Adipocyte (in vitro differentiated cells): Measurements from ENCODE around the gene ASPHD2.

Experiments
- DNase-seq: peaks from one replicate; pipeline ENCODE4 v3.0.0-alpha.2; 2015; ENCODE audit warnings: low read depth
- H3K27me3 ChIP-seq: replicated peaks from 2 replicates; pipeline ENCODE4 v1.7.0; 2013; ENCODE audit warnings: mild to moderate bottlenecking, low read length, moderate library complexity; ENCODE audit not compliant: control insufficient read depth, insufficient read depth
- H3K36me3 ChIP-seq: 2 replicates; pipeline ENCODE4 v1.7.0; 2013; ENCODE audit warnings: low read length, mild to moderate bottlenecking, moderate library complexity; ENCODE audit not compliant: control insufficient read depth, insufficient read depth, severe bottlenecking
- H3K4me1 ChIP-seq: 2 replicates; pipeline ENCODE4 v1.7.0; 2013; ENCODE audit warnings: mild to moderate bottlenecking, low read length, moderate library complexity; ENCODE audit not compliant: control insufficient read depth, insufficient read depth
- H3K4me3 ChIP-seq: 2 replicates; pipeline ENCODE4 v1.7.0; 2013; ENCODE audit warnings: mild to moderate bottlenecking, low read length, moderate library complexity
- H3K9ac ChIP-seq: 2 replicates; pipeline ENCODE4 v1.7.0; 2013; ENCODE audit warnings: mild to moderate bottlenecking, low read length, moderate library complexity
- H3K9me3 ChIP-seq: 2 replicates; pipeline ENCODE4 v1.7.0; 2013; ENCODE audit warnings: mild to moderate bottlenecking, low read length, moderate library complexity; ENCODE audit not compliant: control insufficient read depth

Gene ASPHD2

GRCh38 chr22:26487996-26488395, 58.9 kb downstream of the ASPHD2 start:
- H3K9ac ChIP-seq = no peak overlapping the region
- H3K27me3 ChIP-seq = no peaks in the 10 kb centered on the region
- H3K4me1 ChIP-seq = peaks cover 17% of the 10 kb centered on the region
- no peak overlapping the region for H3K4me3 ChIP-seq
- H3K9me3 ChIP-seq = no peaks in the 10 kb centered on the region
- peaks cover 53% of the 10 kb centered on the region for H3K36me3 ChIP-seq
- no peak for DNase-seq

GRCh38 chr22:26489447-26490036, 60.5 kb downstream of the ASPHD2 start:
- no peaks in the 10 kb centered on the region for H3K27me3 ChIP-seq
- H3K9me3 ChIP-seq = no peaks in the 10 kb centered on the region
- H3K4me3 ChIP-seq = no peak overlapping the region
- no peak for DNase-seq
- H3K9ac ChIP-seq = no peak overlapping the region
- peaks cover 11% of the 10 kb centered on the region for H3K4me1 ChIP-seq
- peaks cover 67% of the 10 kb centered on the region for H3K36me3 ChIP-seq

GRCh38 chr22:26492220-26492619, 63.2 kb downstream of the ASPHD2 start:
- no peak overlapping the region for H3K4me3 ChIP-seq
- H3K27me3 ChIP-seq = no peaks in the 10 kb centered on the region
- no peak for DNase-seq
- no peaks in the 10 kb centered on the region for H3K4me1 ChIP-seq
- H3K9ac ChIP-seq = no peak overlapping the region
- peaks cover 89% of the 10 kb centered on the region for H3K36me3 ChIP-seq
- no peaks in the 10 kb centered on the region for H3K9me3 ChIP-seq

DNA sequence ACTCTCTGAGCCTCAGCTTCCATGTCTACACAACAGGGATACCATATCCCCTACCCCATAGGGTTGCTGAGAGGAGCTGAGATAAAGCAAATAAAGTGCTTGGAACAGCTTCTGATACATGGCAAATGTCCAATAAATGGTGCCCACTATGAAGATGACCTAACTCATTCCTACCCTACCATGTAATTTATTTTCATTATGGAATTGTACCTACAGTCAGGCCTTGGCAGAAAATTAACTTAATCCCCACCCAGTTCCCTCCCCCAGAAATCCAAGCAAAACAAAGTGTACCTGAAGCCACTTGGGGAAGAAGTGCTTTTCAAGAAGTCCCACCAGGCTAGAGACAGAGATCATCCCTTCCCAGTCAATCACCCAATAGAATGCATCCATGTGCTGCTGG, 65.4 kb downstream of the ASPHD2 start:
- Histone ChIP-seq H3K36me3 (peaks cover 82% of the 10 kb centered on the region), H3K9me3 (no peaks in the 10 kb centered on the region), H3K4me1 (no peaks in the 10 kb centered on the region), H3K9ac (no peak overlapping the region), H3K4me3 (no peak overlapping the region), H3K27me3 (no peaks in the 10 kb centered on the region)
- no peak for DNase-seq
